Activated B cell treated with CpG ODN at 0.5 μM for 24 hours (primary cell): Measurements from ENCODE around the gene WASHC4. TPM values are rescaled to one million over a fixed set of nuclear protein-coding genes. Genes with fewer than 3 reads are reported as not detected.

Experiments
- ATAC-seq: fragments of 200-7000 bp; cut with Tn5 transposase; one replicate; pipeline ENCODE4 v1.10.0; 2021; ENCODE audit warnings: low read depth, mild to moderate bottlenecking, moderate library complexity
- CTCF ChIA-PET: fragments of 350-600 bp; sonication (Branson Sonifier 250); formaldehyde crosslinking; loops from one replicate; lab custom pipeline; 2021; ENCODE audit warnings: antibody characterized with exemption; lab: Charles Lee
- POLR2A ChIA-PET: fragments of 350-600 bp; sonication (Branson Sonifier 250); formaldehyde crosslinking; loops from one replicate; lab custom pipeline; 2021; ENCODE audit warnings: antibody characterized with exemption; lab: Charles Lee
- DNase-seq: peaks from one replicate; pipeline ENCODE4 v3.0.0; 2022
- H3K27ac Mint-ChIP-seq: one replicate; pipeline ENCODE4 v1.8.0; 2020; ENCODE audit warnings: mixed read lengths
- H3K27me3 Mint-ChIP-seq: one replicate; pipeline ENCODE4 v1.8.0; 2021; ENCODE audit warnings: mixed read lengths
- H3K36me3 Mint-ChIP-seq: one replicate; pipeline ENCODE4 v1.8.0; 2021; ENCODE audit warnings: low read depth, mixed read lengths
- H3K4me1 Mint-ChIP-seq: one replicate; pipeline ENCODE4 v1.8.0; 2021; ENCODE audit warnings: mixed read lengths
- H3K4me3 Mint-ChIP-seq: one replicate; pipeline ENCODE4 v1.8.0; 2020; ENCODE audit warnings: mild to moderate bottlenecking, mixed read lengths
- H3K9me3 Mint-ChIP-seq: one replicate; pipeline ENCODE4 v1.8.0; 2020; ENCODE audit warnings: mixed read lengths
- CTCF ChIP-seq: fragments of 200-600 bp; IDR thresholded peaks from one replicate; pipeline ENCODE4 v1.8.0; 2022; ENCODE audit warnings: antibody characterized with exemption, mild to moderate bottlenecking
- intact Hi-C: fragments of 100-400 bp; cut with micrococcal nuclease; formaldehyde crosslinking; loops from one replicate; pipeline ENCODE4 v1.15.1; 2024
- total RNA-seq: library from RNA; stranded (reverse); gene quantifications from 2 replicates; pipeline ENCODE4 v1.2.3, GENCODE V29; 2022

The WASHC4 gene
- total RNA-seq, 1 donor from 2014 or later, result 128 TPM

- ATAC-seq, result no peak
- ChIA-PET CTCF (no interaction called here), POLR2A (no interaction called here)
- Mint-ChIP-seq H3K4me1 (no peaks in the 10 kb centered on the region), H3K4me3 (no peak overlapping the region), H3K27me3 (no peaks in the 10 kb centered on the region), H3K9me3 (no peaks in the 10 kb centered on the region), H3K27ac (no peak overlapping the region), H3K36me3 (peaks cover 57% of the 10 kb centered on the region)
- TF ChIP-seq CTCF, result no peak
- no peak for DNase-seq
- intact Hi-C loops, result no loop called here
Measured at GRCh38 chr12:105214148-105214547, 106.6 kb downstream of the WASHC4 start.

- no peaks in the 10 kb centered on the region for H3K4me1 Mint-ChIP-seq
- ATAC-seq (no peak), DNase-seq (no peak)
- H3K27ac Mint-ChIP-seq, result no peak overlapping the region
- H3K4me3 Mint-ChIP-seq, result no peak overlapping the region
- intact Hi-C loops, result no loop called here
- no peaks in the 10 kb centered on the region for H3K9me3 Mint-ChIP-seq
- peaks cover 62% of the 10 kb centered on the region for H3K36me3 Mint-ChIP-seq
- ChIA-PET POLR2A (no interaction called here), CTCF (no interaction called here)
- no peak for TF ChIP-seq CTCF
- no peaks in the 10 kb centered on the region for H3K27me3 Mint-ChIP-seq
Measured at GRCh38 chr12:105214670-105215375, 107.3 kb downstream of the WASHC4 start.

- DNase-seq, result no peak
- intact Hi-C loops, result no loop called here
- ATAC-seq, result no peak
- H3K9me3 Mint-ChIP-seq, result no peaks in the 10 kb centered on the region
- H3K27ac Mint-ChIP-seq, result no peak overlapping the region
- ChIA-PET CTCF (no interaction called here), POLR2A (interaction anchor here (1.4 kb wide), 1 partner anchor 18 kb away, joined by 5 read pairs; the partner anchor contains the start of gene APPL2)
- H3K4me1 Mint-ChIP-seq, result no peaks in the 10 kb centered on the region
- peaks cover 76% of the 10 kb centered on the region for H3K36me3 Mint-ChIP-seq
- no peak overlapping the region for H3K4me3 Mint-ChIP-seq
- H3K27me3 Mint-ChIP-seq, result no peaks in the 10 kb centered on the region
- no peak for TF ChIP-seq CTCF
Measured at GRCh38 chr12:105218434-105218833, 110.9 kb downstream of the WASHC4 start.

Other genes with a start within 250 kb of the WASHC4 start
- gene SLC41A2, start 149.4 kb upstream of the WASHC4 start, total RNA-seq, result 11.1 and 12.6 TPM in 2 replicates
- 26.4 and 30.0 TPM in 2 replicates for gene NOPCHAP1, start 121.4 kb upstream of the WASHC4 start, total RNA-seq
- gene ALDH1L2, start 23.3 kb upstream of the WASHC4 start, total RNA-seq, result 5.2 and 6.5 TPM in 2 replicates
- 22.0 and 30.7 TPM in 2 replicates for gene APPL2, start 128.4 kb downstream of the WASHC4 start, total RNA-seq
- gene C12orf75, start 223.0 kb downstream of the WASHC4 start, total RNA-seq, result 37.1 and 40.8 TPM in 2 replicates